Astrocyte (in vitro differentiated cells and primary cell): ENCODE results near the gene ACSM3. TPM values are rescaled to one million over a fixed set of nuclear protein-coding genes. Genes with fewer than 3 reads are reported as not detected.

Experiments
- DNase-seq: peaks from one replicate; pipeline ENCODE4 v3.0.0-alpha.2; 2010; ENCODE audit warnings: low read depth
- FAIRE-seq: peaks from 2 replicates; lab custom pipeline; 2011; peaks lifted over from hg19 to GRCh38; lab: Jason Lieb, UNC
- H2AFZ ChIP-seq: 2 replicates; pipeline ENCODE4 v1.6.0; 2012; ENCODE audit warnings: low read depth, low read length, inconsistent platforms
- H3K27ac ChIP-seq: 2 replicates; pipeline ENCODE4 v1.5.1; 2011; ENCODE audit warnings: low read depth, low read length, inconsistent platforms
- H3K27me3 ChIP-seq: 2 replicates; pipeline ENCODE4 v1.6.0; 2011; ENCODE audit warnings: low read length, inconsistent platforms; ENCODE audit not compliant: insufficient read depth
- H3K36me3 ChIP-seq: 2 replicates; pipeline ENCODE4 v1.5.1; 2011; ENCODE audit warnings: low read length, inconsistent platforms; ENCODE audit not compliant: insufficient read depth
- H3K4me1 ChIP-seq: 2 replicates; pipeline ENCODE4 v1.5.1; 2011; ENCODE audit warnings: low read length, inconsistent platforms; ENCODE audit not compliant: insufficient read depth
- H3K4me2 ChIP-seq: 2 replicates; pipeline ENCODE4 v1.6.0; 2012; ENCODE audit warnings: low read length, inconsistent platforms
- H3K4me3 ChIP-seq: 2 replicates; pipeline ENCODE4 v1.5.1; 2011; ENCODE audit warnings: low read depth, mild to moderate bottlenecking, low read length, inconsistent platforms; ENCODE audit not compliant: insufficient read depth
- H3K79me2 ChIP-seq: 2 replicates; pipeline ENCODE4 v1.6.0; 2012; ENCODE audit warnings: mild to moderate bottlenecking, low read length, inconsistent platforms; ENCODE audit not compliant: insufficient read depth
- H3K9ac ChIP-seq: 2 replicates; pipeline ENCODE4 v1.6.0; 2012; ENCODE audit warnings: mild to moderate bottlenecking, low read length, inconsistent platforms
- H3K9me3 ChIP-seq: 2 replicates; pipeline ENCODE4 v1.5.1; 2012; ENCODE audit warnings: low read depth, mild to moderate bottlenecking, low read length, inconsistent platforms; ENCODE audit not compliant: insufficient read depth
- H4K20me1 ChIP-seq: 2 replicates; pipeline ENCODE4 v1.6.0; 2012; ENCODE audit warnings: low read length, inconsistent platforms; ENCODE audit not compliant: insufficient read depth
- H3K27ac Mint-ChIP-seq: one replicate; pipeline ENCODE4 v1.8.0; 2021; ENCODE audit warnings: mild to moderate bottlenecking, mixed read lengths; ENCODE audit not compliant: unreplicated experiment
- H3K27me3 Mint-ChIP-seq: one replicate; pipeline ENCODE4 v1.8.0; 2021; ENCODE audit warnings: low read depth, mixed read lengths; ENCODE audit not compliant: unreplicated experiment
- H3K36me3 Mint-ChIP-seq: one replicate; pipeline ENCODE4 v1.8.0; 2021; ENCODE audit warnings: low read depth, mixed read lengths; ENCODE audit not compliant: unreplicated experiment
- H3K4me1 Mint-ChIP-seq: one replicate; pipeline ENCODE4 v1.8.0; 2021; ENCODE audit warnings: low read depth, mixed read lengths; ENCODE audit not compliant: unreplicated experiment
- H3K4me3 Mint-ChIP-seq: one replicate; pipeline ENCODE4 v1.8.0; 2021; ENCODE audit warnings: mild to moderate bottlenecking, moderate library complexity, mixed read lengths; ENCODE audit not compliant: unreplicated experiment
- H3K9me3 Mint-ChIP-seq: one replicate; pipeline ENCODE4 v1.8.0; 2021; ENCODE audit warnings: mild to moderate bottlenecking, mixed read lengths; ENCODE audit not compliant: unreplicated experiment
- CTCF ChIP-seq: IDR thresholded peaks from 2 replicates; pipeline ENCODE4 v1.5.1; 2011; ENCODE audit warnings: low read depth, mild to moderate bottlenecking, inconsistent platforms, low read length, moderate library complexity; ENCODE audit not compliant: insufficient read depth
- EZH2 ChIP-seq: IDR thresholded peaks from 2 replicates; pipeline ENCODE4 v1.6.1; 2012; ENCODE audit warnings: mild to moderate bottlenecking, low read length, inconsistent platforms; ENCODE audit not compliant: insufficient read depth
- total RNA-seq: library from RNA; stranded (reverse); gene quantifications from 2 replicates; pipeline ENCODE4 v1.2.1, GENCODE V29; 2021

Gene ACSM3
- total RNA-seq, 1 donor from 2014 or later = 7.4 TPM

DNA sequence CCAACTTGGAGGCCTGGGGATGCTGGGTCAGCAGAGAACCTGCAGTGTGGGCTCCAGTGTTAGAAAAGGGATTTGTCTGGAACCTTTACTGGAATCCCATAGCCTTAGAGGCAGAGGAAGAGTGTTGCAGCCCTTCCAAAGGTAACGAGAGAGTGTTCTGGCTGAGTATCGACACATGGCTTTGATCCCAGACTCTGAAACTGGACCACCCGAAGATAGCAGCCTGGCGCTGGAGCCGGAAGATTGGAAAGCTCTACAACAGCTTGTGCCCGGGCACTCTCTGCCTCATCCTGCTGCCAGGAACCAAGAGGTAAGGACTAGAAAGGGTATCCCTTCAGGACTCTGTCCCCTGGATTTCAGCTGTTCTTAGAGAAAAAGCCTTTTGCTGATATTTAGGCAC, 82.2 kb downstream of the ACSM3 start:
- no peaks in the 10 kb centered on the region for H3K9me3 ChIP-seq
- H3K9me3 Mint-ChIP-seq = no peaks in the 10 kb centered on the region
- no peaks in the 10 kb centered on the region for H3K79me2 ChIP-seq
- peaks cover 9% of the 10 kb centered on the region for H3K4me1 Mint-ChIP-seq
- peaks cover 3% of the 10 kb centered on the region for H3K36me3 Mint-ChIP-seq
- no peak for DNase-seq
- no peak overlapping the region for H3K27ac ChIP-seq
- H3K4me2 ChIP-seq = no peak overlapping the region
- peaks cover 1% of the 10 kb centered on the region for H3K4me1 ChIP-seq
- H3K4me3 ChIP-seq = no peak overlapping the region
- H3K27me3 ChIP-seq = no peaks in the 10 kb centered on the region
- FAIRE-seq = no peak
- no peaks in the 10 kb centered on the region for H3K36me3 ChIP-seq
- H3K27ac Mint-ChIP-seq = no peak overlapping the region
- no peak overlapping the region for H3K9ac ChIP-seq
- TF ChIP-seq EZH2 (no peak), CTCF (no peak)
- H2AFZ ChIP-seq = no peak overlapping the region
- no peaks in the 10 kb centered on the region for H4K20me1 ChIP-seq
- H3K27me3 Mint-ChIP-seq = no peaks in the 10 kb centered on the region
- no peak overlapping the region for H3K4me3 Mint-ChIP-seq

- H3K4me3 Mint-ChIP-seq = no peak overlapping the region
- H3K9me3 ChIP-seq = no peaks in the 10 kb centered on the region
- no peak for DNase-seq
- H3K27ac ChIP-seq = no peak overlapping the region
- no peak overlapping the region for H3K27ac Mint-ChIP-seq
- no peak for FAIRE-seq
- no peak overlapping the region for H2AFZ ChIP-seq
- H3K4me1 ChIP-seq = peaks cover 7% of the 10 kb centered on the region
- H3K27me3 ChIP-seq = no peaks in the 10 kb centered on the region
- H3K9me3 Mint-ChIP-seq = no peaks in the 10 kb centered on the region
- H3K4me1 Mint-ChIP-seq = peaks cover 14% of the 10 kb centered on the region
- no peaks in the 10 kb centered on the region for H4K20me1 ChIP-seq
- H3K36me3 Mint-ChIP-seq = peaks cover 3% of the 10 kb centered on the region
- no peak for TF ChIP-seq EZH2
- no peak for TF ChIP-seq CTCF
- H3K27me3 Mint-ChIP-seq = no peaks in the 10 kb centered on the region
- no peak overlapping the region for H3K4me2 ChIP-seq
- no peaks in the 10 kb centered on the region for H3K79me2 ChIP-seq
- H3K4me3 ChIP-seq = no peak overlapping the region
- no peaks in the 10 kb centered on the region for H3K36me3 ChIP-seq
- no peak overlapping the region for H3K9ac ChIP-seq
These were observed 82.7 kb downstream of the ACSM3 start for GRCh38 chr16:20846551-20846950.

Other genes starting within 250 kb of the ACSM3 start
- not detected in 2 replicates for gene ACSM2B, start 187.6 kb upstream of the ACSM3 start, total RNA-seq
- gene ACSM1, start 66.3 kb upstream of the ACSM3 start, total RNA-seq = 0.43 and 0.46 TPM in 2 replicates
- 26.4 and 28.6 TPM in 2 replicates for gene THUMPD1, start 22.2 kb upstream of the ACSM3 start, total RNA-seq
- 11.4 and 12.9 TPM in 2 replicates for gene ERI2, start 42.5 kb downstream of the ACSM3 start, total RNA-seq
- 0.99 and 1.8 TPM in 2 replicates for gene REXO5, start 42.5 kb downstream of the ACSM3 start, total RNA-seq
- 33.0 and 34.0 TPM in 2 replicates for gene DCUN1D3, start 136.3 kb downstream of the ACSM3 start, total RNA-seq
- 23.0 and 24.1 TPM in 2 replicates for gene LYRM1, start 136.8 kb downstream of the ACSM3 start, total RNA-seq